ENCODE results near the gene SPG7. TPM values are rescaled to one million over a fixed set of nuclear protein-coding genes. Genes with fewer than 3 reads are reported as not detected.

Gene SPG7
- total RNA-seq, 4 donors from 2014 or later = 83.3 to 152 (median 105) TPM

DNA sequence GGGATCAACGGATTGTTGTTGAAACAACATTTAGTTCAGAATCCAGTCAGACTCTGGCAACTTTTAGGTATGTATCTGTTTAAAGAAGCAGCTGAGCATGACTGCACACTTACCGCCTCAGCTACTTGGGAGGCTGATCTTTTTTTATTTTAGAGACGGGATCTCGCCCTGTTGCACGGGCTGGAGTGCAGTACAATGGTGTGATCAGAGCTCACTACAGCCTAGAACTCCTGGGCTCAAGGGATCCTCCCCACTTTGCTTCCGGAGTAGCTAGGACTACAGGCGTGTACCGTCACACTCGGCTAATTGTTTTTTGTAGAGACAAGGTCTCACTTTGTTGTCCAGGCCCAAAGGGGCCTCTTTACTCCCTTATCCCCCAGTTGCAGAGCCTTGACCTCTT lies 2.3 kb downstream of the SPG7 start:
- TF ChIP-seq, protein P1, sequence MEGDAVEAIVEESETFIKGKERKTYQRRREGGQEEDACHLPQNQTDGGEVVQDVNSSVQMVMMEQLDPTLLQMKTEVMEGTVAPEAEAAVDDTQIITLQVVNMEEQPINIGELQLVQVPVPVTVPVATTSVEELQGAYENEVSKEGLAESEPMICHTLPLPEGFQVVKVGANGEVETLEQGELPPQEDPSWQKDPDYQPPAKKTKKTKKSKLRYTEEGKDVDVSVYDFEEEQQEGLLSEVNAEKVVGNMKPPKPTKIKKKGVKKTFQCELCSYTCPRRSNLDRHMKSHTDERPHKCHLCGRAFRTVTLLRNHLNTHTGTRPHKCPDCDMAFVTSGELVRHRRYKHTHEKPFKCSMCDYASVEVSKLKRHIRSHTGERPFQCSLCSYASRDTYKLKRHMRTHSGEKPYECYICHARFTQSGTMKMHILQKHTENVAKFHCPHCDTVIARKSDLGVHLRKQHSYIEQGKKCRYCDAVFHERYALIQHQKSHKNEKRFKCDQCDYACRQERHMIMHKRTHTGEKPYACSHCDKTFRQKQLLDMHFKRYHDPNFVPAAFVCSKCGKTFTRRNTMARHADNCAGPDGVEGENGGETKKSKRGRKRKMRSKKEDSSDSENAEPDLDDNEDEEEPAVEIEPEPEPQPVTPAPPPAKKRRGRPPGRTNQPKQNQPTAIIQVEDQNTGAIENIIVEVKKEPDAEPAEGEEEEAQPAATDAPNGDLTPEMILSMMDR (IDR thresholded peaks at IDR 0.05; ENCODE audit: low read depth) = no peak

DNA sequence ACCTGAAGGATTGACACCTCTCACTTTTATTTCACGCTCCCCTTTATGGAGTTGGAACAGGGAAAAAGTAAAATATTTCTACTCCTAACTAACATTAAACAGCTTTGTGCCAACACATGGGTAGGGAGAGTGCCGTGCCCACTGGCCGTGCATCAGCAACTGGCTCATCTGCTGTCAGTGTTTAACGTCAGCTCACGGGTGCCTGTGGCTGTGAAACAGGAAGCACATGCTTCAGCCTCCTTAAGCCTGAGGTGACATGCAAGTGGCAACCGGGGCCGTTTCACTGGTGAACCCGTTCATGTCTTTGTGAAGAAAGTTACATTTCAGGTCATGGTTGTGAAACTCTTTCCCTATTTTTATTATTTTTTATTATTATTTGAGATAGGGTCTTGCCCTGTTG lies 3.2 kb downstream of the SPG7 start:
- TF ChIP-seq, protein P1 (IDR thresholded peaks at IDR 0.05; ENCODE audit: low read depth) = no peak

DNA sequence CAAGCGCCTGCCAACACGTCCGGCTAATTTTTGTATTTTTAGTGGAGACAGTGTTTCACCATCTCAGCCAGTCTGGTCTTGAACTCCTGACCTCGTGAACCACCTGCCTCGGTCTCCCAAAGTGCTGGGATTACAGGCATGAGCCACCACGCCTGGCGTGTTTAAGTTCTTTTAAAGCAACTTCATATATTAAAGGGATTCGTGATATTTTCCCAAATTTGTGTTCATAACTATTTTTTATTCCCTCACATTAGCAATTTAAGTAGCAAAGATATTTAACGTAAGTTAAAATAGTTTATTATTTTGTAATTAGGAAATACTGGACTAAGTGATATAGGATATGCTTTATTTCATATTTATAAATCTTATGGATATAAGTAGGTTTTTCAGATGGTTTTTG lies 4.2 kb downstream of the SPG7 start:
- TF ChIP-seq, protein P1 (IDR thresholded peaks at IDR 0.05; ENCODE audit: low read depth) = no peak

DNA sequence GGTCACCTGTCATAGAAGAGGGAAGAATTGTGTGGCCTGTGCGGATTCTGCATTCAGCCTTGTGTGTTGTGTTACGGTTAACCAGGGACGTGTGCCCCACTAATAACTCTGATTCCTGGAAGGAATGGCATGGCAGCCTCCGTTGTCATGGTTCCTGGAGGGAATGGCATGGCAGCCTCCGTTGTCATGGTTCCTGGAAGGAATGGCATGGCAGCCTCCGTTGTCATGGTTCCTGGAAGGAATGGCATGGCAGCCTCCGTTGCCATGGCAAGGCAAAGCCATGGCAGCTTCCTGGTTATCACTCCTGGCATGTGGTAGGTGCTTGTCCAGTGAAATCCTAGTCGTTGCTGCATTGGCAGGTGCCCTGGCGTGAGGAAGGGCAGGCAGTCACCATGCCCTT lies 8.9 kb downstream of the SPG7 start:
- TF ChIP-seq, protein P1 (IDR thresholded peaks at IDR 0.05; ENCODE audit: low read depth) = no peak

DNA sequence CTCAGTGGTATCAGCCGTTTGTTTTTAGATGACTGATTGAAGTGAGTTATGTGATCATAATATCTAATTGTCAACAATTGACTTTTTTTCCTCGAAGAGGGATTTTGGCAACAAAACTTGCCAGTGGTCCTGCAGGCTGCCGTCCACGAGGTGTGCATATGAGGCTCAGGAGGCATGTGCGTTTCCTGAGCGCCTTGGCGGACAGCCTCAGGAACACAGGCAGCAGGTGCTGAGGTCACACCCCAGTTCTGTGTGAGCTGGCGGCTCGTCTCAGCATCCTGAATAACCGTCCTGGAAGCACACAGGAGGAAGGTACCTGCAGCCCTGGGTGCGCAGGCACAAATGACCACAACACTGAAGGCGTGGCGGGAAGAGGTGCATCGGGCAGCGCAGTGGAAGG lies 11.7 kb downstream of the SPG7 start:
- TF ChIP-seq, protein P1 (IDR thresholded peaks at IDR 0.05; ENCODE audit: low read depth) = no peak

DNA sequence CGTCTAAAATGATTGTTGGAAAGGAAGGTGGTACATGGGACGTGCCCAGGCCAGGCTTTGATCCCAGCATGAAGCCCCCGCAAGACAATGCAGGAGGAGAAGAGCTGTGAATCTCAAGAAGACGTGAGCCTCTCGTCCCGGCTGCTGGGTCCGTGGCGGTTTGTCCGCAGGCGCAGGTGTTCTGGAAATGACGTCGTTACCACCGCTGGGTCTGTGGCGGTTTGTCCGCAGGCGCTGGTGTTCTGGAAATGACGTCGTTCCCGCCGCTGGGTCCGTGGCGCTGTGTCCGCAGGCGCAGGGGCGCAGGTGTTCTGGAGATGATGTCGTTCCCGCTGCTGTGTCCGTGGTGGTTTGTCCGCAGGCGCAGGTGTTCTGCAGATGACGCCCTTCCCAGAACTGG lies 14.1 kb downstream of the SPG7 start:
- TF ChIP-seq, protein P1 (IDR thresholded peaks at IDR 0.05; ENCODE audit: low read depth) = no peak

DNA sequence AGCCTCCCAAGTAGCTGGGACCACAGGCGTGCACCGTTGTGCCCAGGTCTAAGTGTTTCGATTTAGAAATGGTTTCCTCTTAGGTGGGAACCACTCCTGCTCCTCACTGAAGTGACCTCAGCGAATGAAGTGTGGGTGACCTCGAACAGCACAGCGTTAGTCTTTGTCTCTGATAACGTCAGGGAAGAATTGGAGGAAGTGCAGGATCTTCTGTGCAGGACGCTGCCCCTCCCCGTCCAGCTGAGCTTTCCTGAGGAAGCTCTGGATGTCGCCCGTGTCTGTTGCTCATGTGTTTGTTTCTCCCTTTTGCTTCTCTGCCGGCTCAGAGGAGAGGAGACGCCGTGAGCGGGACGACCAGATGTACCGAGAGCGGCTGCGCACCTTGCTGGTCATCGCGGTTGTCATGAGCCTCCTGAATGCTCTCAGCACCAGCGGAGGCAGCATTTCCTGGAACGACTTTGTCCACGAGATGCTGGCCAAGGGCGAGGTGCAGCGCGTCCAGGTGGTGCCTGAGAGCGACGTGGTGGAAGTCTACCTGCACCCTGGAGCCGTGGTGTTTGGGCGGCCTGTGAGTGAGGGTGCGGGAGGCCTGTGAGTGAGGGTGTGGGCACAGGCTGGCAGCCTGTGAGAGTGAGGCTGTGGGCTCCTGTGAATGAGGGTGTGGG lies 15.6 kb downstream of the SPG7 start:
- TF ChIP-seq, protein P1 (IDR thresholded peaks at IDR 0.05; ENCODE audit: low read depth) = no peak

Data from subcutaneous adipose tissue (tissue), 4 donors.